Large intestine (tissue), 3 donors: Measurements from ENCODE around the gene TGFBI. TPM values are rescaled to one million over a fixed set of nuclear protein-coding genes. Genes with fewer than 3 reads are reported as not detected.
A peak's percentile ranks its signal among the peaks of the same experiment; 100 is the strongest.

Experiments
- DNase-seq, 2 donors: peaks; one replicate each; pipeline versions ENCODE4 v3.0.0 to v3.0.0-alpha.2; 2013
- H3K27ac ChIP-seq: one replicate; pipeline ENCODE4 v1.5.1; 2013; ENCODE audit warnings: low read length
- H3K27me3 ChIP-seq: 2 replicates; pipeline ENCODE4 v1.6.1; 2013; ENCODE audit warnings: low read length; ENCODE audit not compliant: control insufficient read depth, insufficient read depth
- H3K36me3 ChIP-seq: 2 replicates; pipeline ENCODE4 v1.6.1; 2013; ENCODE audit warnings: low read length; ENCODE audit not compliant: control insufficient read depth, insufficient read depth
- H3K4me1 ChIP-seq: one replicate; pipeline ENCODE4 v1.6.1; 2013; ENCODE audit warnings: low read length; ENCODE audit not compliant: control insufficient read depth, insufficient read depth
- H3K4me3 ChIP-seq: one replicate; pipeline ENCODE4 v1.5.1; 2013; ENCODE audit warnings: low read length
- H3K9me3 ChIP-seq: one replicate; pipeline ENCODE4 v1.6.1; 2013; ENCODE audit warnings: mild to moderate bottlenecking, low read depth, low read length, moderate library complexity; ENCODE audit not compliant: control insufficient read depth
- WGBS: methylation state at CpG from one replicate; pipeline ENCODE4 v1.1.5; 2013; ENCODE audit warnings: low lambda C conversion rate; ENCODE audit not compliant: insufficient coverage; 5-methylcytosine and 5-hydroxymethylcytosine counted together
- polyA plus RNA-seq: library from polyadenylated mRNA; unstranded; fragments of 120-200 nt; gene quantifications from one replicate; pipeline ENCODE4 v1.2.1, GENCODE V29; 2013

TGFBI gene
- polyA plus RNA-seq, 1 donor, result 99.6 TPM

DNA sequence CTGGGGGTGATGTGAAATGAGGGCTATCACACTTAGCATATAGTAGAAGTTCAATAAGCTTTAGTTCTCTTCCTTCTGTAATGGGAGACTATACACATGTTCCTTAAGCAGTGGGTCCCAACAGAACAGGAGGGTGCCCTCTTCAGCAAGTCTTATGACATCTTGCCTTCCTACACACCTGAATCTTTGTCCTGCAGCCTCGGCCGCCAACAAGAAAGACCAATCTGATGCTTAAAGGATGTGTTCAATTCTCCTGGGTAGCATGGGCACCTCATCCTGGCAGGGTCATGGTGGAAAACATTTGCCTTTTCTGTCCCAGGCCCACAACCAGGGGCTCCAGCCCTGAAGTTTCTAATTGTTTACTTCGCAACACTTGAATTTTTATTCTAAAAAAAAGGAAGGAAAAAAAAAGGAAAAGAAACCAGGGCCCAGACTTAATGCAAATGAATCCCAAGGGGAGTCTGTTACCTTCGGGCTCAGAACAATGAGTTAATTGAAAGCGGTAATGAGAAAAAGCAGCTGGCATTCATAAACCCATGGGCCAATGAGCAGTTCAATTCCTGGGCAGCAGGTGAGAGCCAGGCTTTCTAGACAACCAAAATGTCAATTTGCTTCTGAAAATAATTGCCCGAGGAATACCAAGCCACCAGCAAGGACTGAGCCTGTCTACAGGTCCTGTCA, 77.7 kb downstream of the TGFBI start:
- DNase-seq, result no peak
- 100% methylated on average over 1 of the region's 6 CpGs for WGBS
- peaks cover 23% of the 10 kb centered on the region for H3K4me1 ChIP-seq
- no peak overlapping the region for H3K4me3 ChIP-seq
- no peaks in the 10 kb centered on the region for H3K27me3 ChIP-seq
- no peaks in the 10 kb centered on the region for H3K36me3 ChIP-seq
- no peak overlapping the region for H3K27ac ChIP-seq
- H3K9me3 ChIP-seq, result no peaks in the 10 kb centered on the region

DNA sequence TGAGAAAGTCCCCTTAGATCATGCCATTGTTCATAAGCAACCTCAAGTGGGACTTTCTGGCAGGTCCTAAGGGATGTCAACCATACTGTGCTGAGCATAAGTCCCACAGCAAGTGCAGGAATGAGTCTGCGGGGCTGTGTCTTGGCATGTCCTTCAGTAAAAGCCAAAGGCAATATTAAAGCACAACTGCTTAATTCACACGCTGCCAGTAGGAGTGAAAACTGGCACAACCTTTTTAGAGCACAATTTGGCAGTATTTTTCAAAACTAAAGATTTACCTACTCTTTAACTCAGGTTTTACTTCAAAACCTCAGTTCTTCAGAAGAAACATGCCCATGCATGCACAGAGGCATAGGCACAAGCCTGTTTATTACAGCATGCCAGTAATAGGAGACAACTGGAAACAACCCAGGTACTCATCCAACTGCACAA, 79.4 kb downstream of the TGFBI start:
- Histone ChIP-seq H3K36me3 (no peaks in the 10 kb centered on the region), H3K9me3 (no peaks in the 10 kb centered on the region), H3K27ac (no peak overlapping the region), H3K27me3 (no peaks in the 10 kb centered on the region), H3K4me1 (peaks cover 14% of the 10 kb centered on the region), H3K4me3 (no peak overlapping the region)
- no peak for DNase-seq
- WGBS, result no CpG with 5 or more reads among the region's 2 CpGs

DNA sequence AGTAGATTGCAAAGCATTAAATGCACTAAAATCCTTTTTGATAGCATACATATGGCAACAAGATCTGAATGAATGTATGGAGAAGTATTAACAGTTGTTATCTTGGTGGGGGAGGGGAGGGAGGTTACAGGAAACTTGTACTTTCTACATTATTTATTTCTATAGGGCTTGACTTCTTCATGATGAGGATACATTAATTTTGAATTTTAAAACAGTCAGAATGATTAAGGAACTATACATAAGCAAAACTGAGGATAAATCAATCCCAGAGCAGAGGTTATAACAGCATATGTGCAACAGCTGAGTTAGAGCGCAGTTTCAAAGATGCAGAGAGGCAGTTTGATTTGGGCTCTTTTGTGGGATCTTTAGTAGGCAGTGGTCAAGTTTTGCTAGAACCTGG, 80.0 kb downstream of the TGFBI start:
- Histone ChIP-seq H3K27me3 (no peaks in the 10 kb centered on the region), H3K36me3 (no peaks in the 10 kb centered on the region), H3K9me3 (no peaks in the 10 kb centered on the region), H3K4me1 (peaks cover 14% of the 10 kb centered on the region), H3K4me3 (no peak overlapping the region), H3K27ac (no peak overlapping the region)
- no peak for DNase-seq
- WGBS, result no CpG with 5 or more reads among the region's 1 CpG

DNA sequence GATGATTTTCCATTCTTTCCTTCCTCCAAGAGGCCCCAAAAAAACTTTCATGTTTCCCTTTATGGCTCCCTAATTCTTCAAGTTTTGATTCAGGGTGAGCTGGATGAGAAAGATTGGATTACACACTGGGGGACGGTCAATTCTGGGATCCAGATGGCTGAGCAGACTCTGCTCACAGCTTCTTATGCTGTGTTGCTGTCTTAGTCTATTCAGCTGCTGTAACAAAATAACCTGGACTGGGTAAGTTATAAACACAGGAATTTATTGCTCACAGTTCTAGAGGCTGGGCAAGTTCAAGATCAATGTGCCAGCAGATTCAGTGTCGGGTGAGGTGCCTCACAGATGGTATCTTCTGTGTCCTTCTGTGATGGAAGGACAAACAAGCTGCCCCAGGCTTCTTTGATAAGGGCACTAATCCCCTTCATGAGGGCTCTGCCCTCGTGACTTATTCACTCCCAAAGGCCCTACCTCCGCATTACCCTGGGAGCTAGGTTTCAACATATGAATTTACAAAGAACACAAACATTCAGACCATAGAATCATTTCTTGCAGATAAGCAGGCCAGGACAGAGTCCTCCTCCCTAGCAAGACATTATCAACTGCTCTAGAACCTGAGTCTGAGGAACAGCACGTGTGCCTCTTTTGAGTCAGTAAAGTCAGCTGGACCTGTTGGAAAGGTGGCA, 80.8 kb downstream of the TGFBI start:
- Histone ChIP-seq H3K4me3 (no peak overlapping the region), H3K4me1 (peaks cover 7% of the 10 kb centered on the region), H3K9me3 (no peaks in the 10 kb centered on the region), H3K27ac (peak overlapping the region; percentile 41), H3K27me3 (no peaks in the 10 kb centered on the region), H3K36me3 (no peaks in the 10 kb centered on the region)
- peak in 1 of 2 donors; percentile 73 for DNase-seq
- no CpG with 5 or more reads among the region's 5 CpGs for WGBS

Other genes starting within 250 kb of the TGFBI start
- gene SLC25A48, start 194.3 kb upstream of the TGFBI start, polyA plus RNA-seq, result 0.54 TPM
- not detected for gene IL9, start 133.1 kb upstream of the TGFBI start, polyA plus RNA-seq
- not detected for gene LECT2, start 74.0 kb upstream of the TGFBI start, polyA plus RNA-seq
- gene SMAD5, start 103.9 kb downstream of the TGFBI start, polyA plus RNA-seq, result 42.1 TPM
- 28.2 TPM for gene SMIM32, start 164.2 kb downstream of the TGFBI start, polyA plus RNA-seq